Gastrocnemius medialis (tissue), 4 donors: Measurements from ENCODE around the gene FKRP. TPM values are rescaled to one million over a fixed set of nuclear protein-coding genes. Genes with fewer than 3 reads are reported as not detected.

ENCODE experiments used
- ATAC-seq, 2 donors: fragments of 150-250 bp; one replicate each; pipeline ENCODE4 v1.9.1; 2016
- DNase-seq, 2 donors: peaks; one replicate each; pipeline ENCODE4 v3.0.0-alpha.2; 2019
- H3K27ac ChIP-seq, 4 donors: fragments of 200-600 bp; sonication (generic); 1 replicate in 1 of 4; 2 replicates in 3 of 4; pipeline ENCODE4 v1.5.1; 2016 to 2018; ENCODE audit warnings: mild to moderate bottlenecking in 2 of 4, moderate library complexity in 1 of 4
- H3K27me3 ChIP-seq, 3 donors: fragments of 200-600 bp; sonication (generic) in 2 of 3; 1 replicate in 1 of 3; 2 replicates in 2 of 3; pipeline versions ENCODE4 v1.5.1 to v1.6.0; 2016 to 2019; ENCODE audit warnings: mild to moderate bottlenecking in 1 of 3, moderate library complexity in 1 of 3
- H3K36me3 ChIP-seq, 2 donors: fragments of 200-600 bp; sonication (generic) in 1 of 2; one replicate each; pipeline ENCODE4 v1.5.1; 2017 to 2018
- H3K4me1 ChIP-seq, 2 donors: fragments of 200-600 bp; sonication (generic) in 1 of 2; one replicate each; pipeline ENCODE4 v1.5.1; 2016 to 2017; ENCODE audit warnings: mild to moderate bottlenecking in 2 of 2
- H3K4me3 ChIP-seq, 4 donors: fragments of 200-600 bp; sonication (generic) in 3 of 4; 1 replicate in 1 of 4; 2 replicates in 3 of 4; pipeline ENCODE4 v1.5.1; 2016 to 2019; ENCODE audit warnings: mild to moderate bottlenecking in 2 of 4
- H3K9me3 ChIP-seq, 3 donors: fragments of 200-600 bp; sonication (generic) in 2 of 3; 1 replicate in 1 of 3; 2 replicates in 2 of 3; pipeline ENCODE4 v1.5.1; 2016 to 2019
- POLR2A ChIP-seq, 2 donors: fragments of 450-650 bp; IDR thresholded peaks; one replicate each; pipeline ENCODE4 v1.6.1; 2017; ENCODE audit warnings: antibody characterized with exemption in 2 of 2, mild to moderate bottlenecking in 2 of 2, moderate library complexity in 2 of 2
- in situ Hi-C, 4 donors: fragments of 200-750 bp; cut with MboI; loops; one replicate each; pipeline versions ENCODE4 v1.15.0 to v1.8.0; 2017; ENCODE audit warnings: low sequenced_read_pairs in 4 of 4
- intact Hi-C: fragments of 100-400 bp; cut with DNase I; formaldehyde crosslinking; loops from one replicate; pipeline ENCODE4 v1.15.1; 2023; ENCODE audit warnings: low total_unique reads
- total RNA-seq, 4 donors: library from RNA; depleted of rRNA; stranded (reverse); fragments of >200 nt; gene quantifications; one replicate each; pipeline versions ENCODE4 v1.1.0 to v1.2.3, GENCODE V29; 2016
- TF ChIP-seq, protein P1 (sequence below), 5 experiments: fragments of 450-650 bp in 3 of 5; fragments of 200-600 bp in 2 of 5; sonication (generic) in 2 of 5; IDR thresholded peaks in 4 of 5; conservative IDR thresholded peaks in 1 of 5; 1 replicate in 4 of 5; 2 replicates in 1 of 5; pipeline ENCODE4 v1.5.1; 2016 to 2019; ENCODE audit warnings: antibody characterized with exemption in 5 of 5, mild to moderate bottlenecking in 3 of 5, moderate library complexity in 3 of 5

The FKRP gene
- total RNA-seq, 4 donors from 2014 or later = 16.5 to 23.0 (median 18.9) TPM

DNA sequence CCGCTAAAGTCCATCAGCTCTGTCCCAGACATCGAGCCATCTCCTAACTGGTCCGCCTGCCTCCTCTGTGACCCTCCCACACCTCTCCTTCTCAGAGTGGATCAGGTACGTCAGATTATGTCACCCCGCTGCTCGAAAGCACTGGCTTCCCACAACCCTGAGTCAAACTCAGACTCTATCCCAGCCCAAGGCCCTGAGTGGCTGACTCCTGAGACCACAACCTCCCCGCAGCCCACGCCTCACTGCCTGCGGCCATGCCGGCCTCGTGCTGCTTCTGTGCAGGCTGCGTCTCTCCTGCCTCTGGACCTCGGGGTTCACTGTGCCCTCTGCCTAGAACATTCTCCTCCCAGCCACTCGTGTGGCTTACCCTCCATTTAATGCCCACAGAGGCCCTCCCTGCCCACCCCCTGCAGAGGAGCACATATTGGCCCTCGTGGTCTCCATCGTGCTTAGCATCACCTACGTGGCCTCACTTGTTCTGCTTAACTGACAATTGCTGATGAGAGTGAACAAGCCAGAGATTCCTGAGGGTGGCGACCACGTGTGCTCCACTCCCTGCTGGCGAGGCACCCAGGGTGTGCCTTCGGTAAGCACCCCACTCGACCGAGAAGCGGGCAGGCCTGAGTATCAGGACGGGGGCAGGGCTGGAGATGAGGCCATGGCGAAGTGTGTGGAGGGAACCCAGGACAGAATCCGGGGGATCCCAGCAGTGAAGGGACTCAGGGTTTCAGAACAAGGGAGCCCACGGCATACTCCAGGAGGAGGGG lies 13.5 kb upstream of the FKRP start:
- intact Hi-C loops = no loop called here
- no peak for DNase-seq
- in situ Hi-C loops = no loop called here

DNA sequence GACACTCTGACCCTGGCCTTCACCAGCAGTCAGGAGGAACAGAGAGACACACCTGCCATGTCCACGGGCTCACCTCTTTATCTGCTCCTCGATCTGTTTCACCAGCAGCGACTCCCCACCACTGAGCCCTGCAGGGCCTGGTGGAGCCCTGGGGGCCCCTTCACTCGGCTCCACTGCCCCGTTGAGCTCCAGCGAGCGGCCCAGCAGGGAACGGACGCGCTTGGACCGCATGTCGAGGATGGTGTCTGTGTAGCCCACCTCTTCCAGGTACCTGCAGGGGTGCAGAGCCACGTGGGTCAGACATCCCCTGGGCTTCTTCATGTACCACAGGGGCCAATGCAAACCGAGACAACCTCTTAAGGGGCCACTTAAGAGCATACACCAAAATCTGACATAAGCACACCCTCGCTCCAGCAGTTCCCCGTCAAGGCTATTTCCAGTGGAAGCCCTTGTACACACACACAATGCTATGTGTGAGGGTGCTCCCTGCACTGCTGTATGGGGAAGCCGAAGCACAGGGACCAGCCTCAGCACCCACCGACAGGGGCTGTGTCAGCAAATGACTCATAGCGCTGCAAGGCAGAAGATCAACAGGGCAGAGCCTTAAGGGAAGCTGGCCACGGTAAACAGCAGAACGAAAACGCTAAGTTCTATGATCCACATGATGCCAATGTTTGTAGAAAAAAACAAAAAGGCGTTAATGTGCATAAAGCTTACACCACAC lies 12.7 kb upstream of the FKRP start:
- Histone ChIP-seq H3K4me1 (peaks cover 5 to 8% of the 10 kb centered on the region in 2 donors), H3K9me3 (no peaks in the 10 kb centered on the region), H3K4me3 (no peak overlapping the region), H3K36me3 (peaks cover 0 to 85% of the 10 kb centered on the region in 2 donors), H3K27ac (no peak overlapping the region), H3K27me3 (no peaks in the 10 kb centered on the region)
- TF ChIP-seq, protein P1, sequence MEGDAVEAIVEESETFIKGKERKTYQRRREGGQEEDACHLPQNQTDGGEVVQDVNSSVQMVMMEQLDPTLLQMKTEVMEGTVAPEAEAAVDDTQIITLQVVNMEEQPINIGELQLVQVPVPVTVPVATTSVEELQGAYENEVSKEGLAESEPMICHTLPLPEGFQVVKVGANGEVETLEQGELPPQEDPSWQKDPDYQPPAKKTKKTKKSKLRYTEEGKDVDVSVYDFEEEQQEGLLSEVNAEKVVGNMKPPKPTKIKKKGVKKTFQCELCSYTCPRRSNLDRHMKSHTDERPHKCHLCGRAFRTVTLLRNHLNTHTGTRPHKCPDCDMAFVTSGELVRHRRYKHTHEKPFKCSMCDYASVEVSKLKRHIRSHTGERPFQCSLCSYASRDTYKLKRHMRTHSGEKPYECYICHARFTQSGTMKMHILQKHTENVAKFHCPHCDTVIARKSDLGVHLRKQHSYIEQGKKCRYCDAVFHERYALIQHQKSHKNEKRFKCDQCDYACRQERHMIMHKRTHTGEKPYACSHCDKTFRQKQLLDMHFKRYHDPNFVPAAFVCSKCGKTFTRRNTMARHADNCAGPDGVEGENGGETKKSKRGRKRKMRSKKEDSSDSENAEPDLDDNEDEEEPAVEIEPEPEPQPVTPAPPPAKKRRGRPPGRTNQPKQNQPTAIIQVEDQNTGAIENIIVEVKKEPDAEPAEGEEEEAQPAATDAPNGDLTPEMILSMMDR (IDR thresholded peaks at IDR 0.05 in 4 of 5, conservative IDR thresholded peaks at IDR 0.05 in 1 of 5) = no peak
- TF ChIP-seq POLR2A (IDR thresholded peaks at IDR 0.05) = no peak
- ATAC-seq = no peak
- DNase-seq = peak; percentile 28 to 48
- intact Hi-C loops (no loop called here), in situ Hi-C loops (no loop called here)

More for the DNA sequence above, 13.5 kb upstream of the FKRP start:
- no peak for ATAC-seq
- no peak for TF ChIP-seq POLR2A (IDR thresholded peaks at IDR 0.05)
- TF ChIP-seq, protein P1 (IDR thresholded peaks at IDR 0.05 in 4 of 5, conservative IDR thresholded peaks at IDR 0.05 in 1 of 5) = no peak
- Histone ChIP-seq H3K36me3 (peaks cover 0 to 85% of the 10 kb centered on the region in 2 donors), H3K27ac (no peak overlapping the region), H3K27me3 (no peaks in the 10 kb centered on the region), H3K4me1 (peaks cover 0 to 6% of the 10 kb centered on the region in 2 donors), H3K4me3 (no peak overlapping the region), H3K9me3 (no peaks in the 10 kb centered on the region)

DNA sequence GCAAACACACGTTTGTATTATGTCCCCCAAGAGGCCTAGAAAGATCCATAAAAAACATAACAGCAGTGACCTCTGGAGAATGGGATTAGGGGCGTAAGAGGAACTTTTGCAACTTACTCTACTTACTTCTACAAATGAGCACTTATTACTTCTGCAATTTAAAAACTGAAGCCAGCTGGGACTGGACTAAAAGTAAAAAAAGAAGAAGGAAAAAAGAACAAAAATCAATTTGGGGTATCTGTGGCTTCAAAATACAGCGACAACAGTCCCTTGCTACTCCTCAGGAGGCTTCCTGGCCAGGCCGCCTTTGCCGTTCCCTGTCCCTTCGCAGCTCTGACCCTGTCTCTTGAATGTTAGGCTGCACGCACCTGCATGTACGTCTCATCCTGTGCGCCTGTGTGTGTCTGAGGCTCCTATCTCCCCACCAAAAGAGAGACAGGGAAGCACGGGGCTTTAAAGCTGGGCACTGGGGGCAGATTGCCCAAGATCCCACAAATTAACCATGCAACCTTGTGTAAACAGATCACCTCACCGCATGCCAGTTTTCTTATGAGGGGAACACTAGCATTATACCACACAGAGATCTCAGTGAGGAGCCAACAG lies 12.1 kb upstream of the FKRP start:
- Histone ChIP-seq H3K9me3 (no peaks in the 10 kb centered on the region), H3K27me3 (no peaks in the 10 kb centered on the region), H3K4me1 (peaks cover 10 to 12% of the 10 kb centered on the region in 2 donors), H3K36me3 (peaks cover 0 to 85% of the 10 kb centered on the region in 2 donors), H3K27ac (no peak overlapping the region), H3K4me3 (no peak overlapping the region)
- no peak for ATAC-seq
- intact Hi-C loops (no loop called here), in situ Hi-C loops (no loop called here)
- TF ChIP-seq, protein P1 (IDR thresholded peaks at IDR 0.05 in 4 of 5, conservative IDR thresholded peaks at IDR 0.05 in 1 of 5) = no peak
- DNase-seq = no peak

DNA sequence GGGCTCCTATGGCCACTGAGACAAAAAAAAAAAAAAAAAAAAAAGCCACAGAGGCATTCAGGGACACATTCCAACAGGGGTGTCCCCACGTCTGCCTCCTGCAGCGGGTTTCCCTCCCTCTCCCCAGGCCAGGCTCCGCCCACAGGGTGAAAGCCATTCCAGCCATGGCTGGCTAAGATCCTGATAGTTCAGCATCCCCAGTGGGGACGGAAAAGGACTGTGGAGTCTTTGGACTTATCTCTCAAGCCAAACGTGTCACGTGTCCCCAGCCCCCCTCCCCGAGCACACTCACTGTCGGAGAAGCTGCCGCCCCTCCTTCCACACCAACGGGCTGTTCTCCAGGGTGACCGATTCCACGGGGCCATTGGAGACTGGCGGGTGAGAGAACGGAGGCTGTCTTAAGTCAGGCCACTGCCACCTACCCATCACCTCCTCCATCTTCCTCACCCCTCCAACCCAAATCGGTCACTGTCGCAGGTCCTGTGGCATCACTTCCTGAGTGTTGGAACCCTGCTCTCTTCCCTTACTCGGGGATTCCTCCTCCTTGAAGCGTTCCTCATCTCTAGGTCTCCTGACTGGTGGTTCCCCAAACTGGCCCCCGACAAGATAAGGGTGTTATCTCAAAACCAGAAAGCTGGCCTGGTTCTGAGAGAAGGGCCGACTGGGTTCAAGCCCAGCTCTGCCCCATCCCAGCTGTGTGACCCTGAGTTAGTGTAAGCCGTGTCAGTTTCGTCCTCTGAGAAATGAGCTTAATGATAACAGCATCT lies 9.1 kb upstream of the FKRP start:
- no peak overlapping the region for H3K4me3 ChIP-seq
- intact Hi-C loops = no loop called here
- ATAC-seq = no peak
- in situ Hi-C loops = no loop called here
- H3K9me3 ChIP-seq = no peaks in the 10 kb centered on the region
- H3K4me1 ChIP-seq = peaks cover 35 to 37% of the 10 kb centered on the region in 2 donors
- no peaks in the 10 kb centered on the region for H3K27me3 ChIP-seq
- peak overlapping the region in 1 of 4 donors; percentile 51 for H3K27ac ChIP-seq
- no peak for DNase-seq
- TF ChIP-seq, protein P1 (IDR thresholded peaks at IDR 0.05 in 4 of 5, conservative IDR thresholded peaks at IDR 0.05 in 1 of 5) = no peak
- TF ChIP-seq POLR2A (IDR thresholded peaks at IDR 0.05) = no peak
- H3K36me3 ChIP-seq = peaks cover 0 to 60% of the 10 kb centered on the region in 2 donors
